Endothelial cell of umbilical vein (primary cell): Measurements from ENCODE around the gene IGSF22. TPM values are rescaled to one million over a fixed set of nuclear protein-coding genes. Genes with fewer than 3 reads are reported as not detected.

Source experiments
- BruUV-seq: library from RNA; stranded (reverse); fragments of 400-500 nt; replicated peaks from 2 replicates; lab custom pipeline; 2021; lab: Mats Ljungman, UMichigan
- CTCF ChIA-PET: fragments of 300-600, 350-600 bp; sonication (Branson Sonifier 250); formaldehyde crosslinking; loops from one replicate; lab custom pipeline; 2021; ENCODE audit warnings: antibody characterized with exemption, inconsistent platforms; lab: Charles Lee
- POLR2A ChIA-PET: fragments of 300-600, 350-600 bp; sonication (Branson Sonifier 250); formaldehyde crosslinking; loops from one replicate; lab custom pipeline; 2021; ENCODE audit warnings: antibody characterized with exemption, inconsistent platforms; lab: Charles Lee
- DNase-seq: peaks from one replicate; pipeline ENCODE4 v3.0.0-alpha.2; 2011; ENCODE audit warnings: low read depth, low spot score
- FAIRE-seq: peaks from 2 replicates; lab custom pipeline; 2011; peaks lifted over from hg19 to GRCh38; lab: Jason Lieb, UNC
- H2AFZ ChIP-seq: 2 replicates; pipeline ENCODE4 v1.6.0; 2012; ENCODE audit warnings: low read depth, low read length, control low read depth, inconsistent platforms
- H3K27ac ChIP-seq: 2 replicates; pipeline ENCODE4 v1.5.1; 2011; ENCODE audit warnings: low read depth, mild to moderate bottlenecking, control low read depth, low read length, moderate library complexity; ENCODE audit not compliant: insufficient read depth
- H3K27me3 ChIP-seq, 2 experiments: 2 replicates each; pipeline versions ENCODE4 v1.6.0 to v1.6.1; 2011; ENCODE audit warnings: low read length in 2 of 2, mixed read lengths in 1 of 2; ENCODE audit not compliant: control insufficient read depth in 2 of 2, insufficient read depth in 2 of 2
- H3K36me3 ChIP-seq, 2 experiments: 2 replicates in 1 of 2; 3 replicates in 1 of 2; pipeline ENCODE4 v1.5.1; 2011; ENCODE audit warnings: low read length in 2 of 2, mild to moderate bottlenecking in 1 of 2, moderate library complexity in 1 of 2; ENCODE audit not compliant: control insufficient read depth in 2 of 2, insufficient read depth in 2 of 2; ENCODE audit errors: extremely low read depth in 1 of 2
- H3K4me1 ChIP-seq: 3 replicates; pipeline ENCODE4 v1.5.1; 2011; ENCODE audit warnings: mild to moderate bottlenecking, low read length; ENCODE audit not compliant: control insufficient read depth, insufficient read depth; ENCODE audit errors: extremely low read depth
- H3K4me2 ChIP-seq: 2 replicates; pipeline ENCODE4 v1.6.1; 2011; ENCODE audit warnings: low read length, control low read depth, mixed read lengths; ENCODE audit not compliant: insufficient read depth
- H3K4me3 ChIP-seq, 3 experiments: fragments of 200-600 bp in 1 of 3; sonication (generic), shearing (Covaris generic) in 1 of 3; replicated peaks in 1 of 3; 2 replicates each; pipeline ENCODE4 v1.5.1; 2011 to 2016; ENCODE audit warnings: control low read depth in 3 of 3, low read length in 3 of 3, mild to moderate bottlenecking in 2 of 3, inconsistent platforms in 1 of 3, low read depth in 1 of 3, moderate library complexity in 1 of 3; ENCODE audit not compliant: insufficient read depth in 1 of 3
- H3K79me2 ChIP-seq: 2 replicates; pipeline ENCODE4 v1.6.0; 2012; ENCODE audit warnings: low read length, inconsistent platforms; ENCODE audit not compliant: control insufficient read depth, insufficient read depth
- H3K9ac ChIP-seq: replicated peaks from 2 replicates; pipeline ENCODE3; 2011; ENCODE audit warnings: low read length, control low read depth; ENCODE audit not compliant: insufficient read depth; ENCODE audit errors: extremely low read depth
- H3K9me1 ChIP-seq: replicated peaks from 3 replicates; pipeline ENCODE4 v1.6.0; 2011; ENCODE audit warnings: mild to moderate bottlenecking, low read length; ENCODE audit not compliant: control insufficient read depth, insufficient read depth; ENCODE audit errors: extremely low read depth
- H3K9me3 ChIP-seq: replicated peaks from 2 replicates; pipeline ENCODE4 v1.5.1; 2012; ENCODE audit warnings: low read length, inconsistent platforms; ENCODE audit not compliant: control insufficient read depth, insufficient read depth
- H4K20me1 ChIP-seq: replicated peaks from 2 replicates; pipeline ENCODE3; 2011; ENCODE audit warnings: mild to moderate bottlenecking, low read length; ENCODE audit not compliant: control insufficient read depth, insufficient read depth; ENCODE audit errors: extremely low read depth
- EZH2 ChIP-seq: IDR thresholded peaks from 2 replicates; pipeline ENCODE4 v1.6.1; 2012; ENCODE audit warnings: borderline replicate concordance, low read depth, mild to moderate bottlenecking, moderate library complexity, low read length, inconsistent platforms; ENCODE audit not compliant: severe bottlenecking
- FOS ChIP-seq: IDR thresholded peaks from 2 replicates; pipeline ENCODE4 v1.6.1; 2011; ENCODE audit warnings: mild to moderate bottlenecking, low read length, moderate library complexity, borderline replicate concordance; ENCODE audit not compliant: insufficient read depth
- GATA2 ChIP-seq: IDR thresholded peaks from 2 replicates; pipeline ENCODE4 v1.7.0; 2011; ENCODE audit warnings: low read depth, mild to moderate bottlenecking, moderate library complexity, mixed read lengths, low read length; ENCODE audit not compliant: insufficient read length, insufficient read depth
- JUN ChIP-seq: IDR thresholded peaks from 2 replicates; pipeline ENCODE4 v1.6.1; 2011; ENCODE audit warnings: borderline replicate concordance, low read depth; ENCODE audit not compliant: insufficient read length, insufficient read depth
- MYC ChIP-seq: IDR thresholded peaks from one replicate; pipeline ENCODE4 v1.6.1; 2011; ENCODE audit warnings: mild to moderate bottlenecking, low read depth, low read length
- POLR2A ChIP-seq: IDR thresholded peaks from 2 replicates; pipeline ENCODE4 v1.6.1; 2012; ENCODE audit warnings: low read depth, mild to moderate bottlenecking, control low read depth, low read length
- POLR2AphosphoS5 ChIP-seq: IDR thresholded peaks from 2 replicates; pipeline ENCODE4 v1.6.1; 2012; ENCODE audit warnings: low read depth, mild to moderate bottlenecking, control low read depth, low read length, moderate library complexity; ENCODE audit not compliant: insufficient read depth
- dilution Hi-C: fragments of 300-500 bp; cut with MboI; formaldehyde crosslinking; loops from one replicate; pipeline ENCODE4 v1.15.0; 2019; ENCODE audit warnings: low sequenced_read_pairs; ENCODE audit not compliant: extremely low pct_ligation_motif_present
- intact Hi-C: fragments of 100-400 bp; cut with micrococcal nuclease; formaldehyde crosslinking; loops from one replicate; pipeline ENCODE4 v1.10.0; 2022
- polyA plus RNA-seq, 4 experiments: library from polyadenylated mRNA; depleted of rRNA in 3 of 4; stranded (reverse) in 3 of 4; unstranded in 1 of 4; fragments of >200 nt; gene quantifications; 2 replicates each; pipeline versions ENCODE4 v1.2.1 to v1.2.3, GENCODE V29; 2011 to 2012; ENCODE audit warnings: missing spikeins in 1 of 4
- total RNA-seq: library from RNA; stranded (reverse); gene quantifications from 2 replicates; pipeline ENCODE4 v1.2.3, GENCODE V29; 2021
- TF ChIP-seq, protein P1 (sequence below), 2 donors: IDR thresholded peaks; 1 replicate in 1 of 2; 2 replicates in 1 of 2; pipeline ENCODE4 v1.5.1; 2011; ENCODE audit warnings: low read length in 2 of 2, mild to moderate bottlenecking in 2 of 2, moderate library complexity in 2 of 2, control low read depth in 1 of 2, inconsistent platforms in 1 of 2, low read depth in 1 of 2; ENCODE audit not compliant: insufficient read depth in 1 of 2; ENCODE audit errors: extremely low read depth in 1 of 2
- TF ChIP-seq, protein P2 (sequence below): IDR thresholded peaks from 2 replicates; pipeline ENCODE4 v1.6.1; 2011; ENCODE audit not compliant: insufficient read depth, insufficient read length

The IGSF22 gene
- total and polyA plus RNA-seq, 2 donors (not counting 3 experiments of a cell fraction or from before 2014, with no cell fraction given): not detected

DNA sequence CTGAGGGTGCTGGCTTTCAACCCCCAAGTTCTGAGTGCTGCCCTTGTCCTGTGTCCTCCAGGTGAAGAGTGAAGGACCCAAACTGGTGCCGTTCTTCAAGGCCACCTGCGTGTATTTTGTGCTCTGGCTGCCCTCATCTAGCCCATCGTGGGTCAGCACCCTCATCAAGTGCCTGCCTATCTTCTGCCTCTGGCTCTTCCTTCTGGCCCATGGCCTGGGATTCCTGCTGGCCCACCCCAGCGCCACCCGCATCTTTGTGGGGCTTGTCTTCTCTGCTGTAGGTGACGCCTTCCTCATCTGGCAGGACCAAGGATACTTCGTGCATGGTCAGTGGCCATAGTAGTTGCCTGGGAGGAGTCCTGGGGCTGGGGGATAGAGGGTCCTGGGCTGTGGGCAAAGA lies 25.1 kb downstream of the IGSF22 start:
- no peak for FAIRE-seq
- POLR2A ChIA-PET: no interaction called here

More for the DNA sequence above, 25.1 kb downstream of the IGSF22 start:
- Histone ChIP-seq H3K36me3 (peaks cover 0 to 2% of the 10 kb centered on the region in 2 experiments), H3K4me2 (no peak overlapping the region), H2AFZ (no peak overlapping the region), H3K9me3 (no peaks in the 10 kb centered on the region), H3K4me3 (no peak overlapping the region), H4K20me1 (no peaks in the 10 kb centered on the region), H3K27ac (no peak overlapping the region), H3K4me1 (peaks cover 15% of the 10 kb centered on the region), H3K9ac (no peak overlapping the region), H3K9me1 (no peaks in the 10 kb centered on the region), H3K79me2 (no peaks in the 10 kb centered on the region), H3K27me3 (peaks cover 5 to 10% of the 10 kb centered on the region in 2 experiments)
- TF ChIP-seq MYC (no peak), GATA2 (no peak), POLR2AphosphoS5 (no peak), EZH2 (no peak), POLR2A (no peak), JUN (no peak), FOS (no peak)
- TF ChIP-seq, protein P1, sequence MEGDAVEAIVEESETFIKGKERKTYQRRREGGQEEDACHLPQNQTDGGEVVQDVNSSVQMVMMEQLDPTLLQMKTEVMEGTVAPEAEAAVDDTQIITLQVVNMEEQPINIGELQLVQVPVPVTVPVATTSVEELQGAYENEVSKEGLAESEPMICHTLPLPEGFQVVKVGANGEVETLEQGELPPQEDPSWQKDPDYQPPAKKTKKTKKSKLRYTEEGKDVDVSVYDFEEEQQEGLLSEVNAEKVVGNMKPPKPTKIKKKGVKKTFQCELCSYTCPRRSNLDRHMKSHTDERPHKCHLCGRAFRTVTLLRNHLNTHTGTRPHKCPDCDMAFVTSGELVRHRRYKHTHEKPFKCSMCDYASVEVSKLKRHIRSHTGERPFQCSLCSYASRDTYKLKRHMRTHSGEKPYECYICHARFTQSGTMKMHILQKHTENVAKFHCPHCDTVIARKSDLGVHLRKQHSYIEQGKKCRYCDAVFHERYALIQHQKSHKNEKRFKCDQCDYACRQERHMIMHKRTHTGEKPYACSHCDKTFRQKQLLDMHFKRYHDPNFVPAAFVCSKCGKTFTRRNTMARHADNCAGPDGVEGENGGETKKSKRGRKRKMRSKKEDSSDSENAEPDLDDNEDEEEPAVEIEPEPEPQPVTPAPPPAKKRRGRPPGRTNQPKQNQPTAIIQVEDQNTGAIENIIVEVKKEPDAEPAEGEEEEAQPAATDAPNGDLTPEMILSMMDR (IDR thresholded peaks at IDR 0.05; ENCODE audit: extremely low read depth in 1 of 2, insufficient read depth in 1 of 2, low read depth in 1 of 2, low read length in 2 of 2): no peak
- TF ChIP-seq, protein P2, sequence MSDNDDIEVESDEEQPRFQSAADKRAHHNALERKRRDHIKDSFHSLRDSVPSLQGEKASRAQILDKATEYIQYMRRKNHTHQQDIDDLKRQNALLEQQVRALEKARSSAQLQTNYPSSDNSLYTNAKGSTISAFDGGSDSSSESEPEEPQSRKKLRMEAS: no peak
- CTCF ChIA-PET: no interaction called here
- DNase-seq: no peak
- intact Hi-C loops (no loop called here), dilution Hi-C loops (no loop called here)
- no TSS peak for BruUV-seq
